ENCODE measurements around the gene SLC25A6.

The SLC25A6 gene

GRCh38 chrX:1391707-1392375, at the start of gene SLC25A6:
SLC25A6 (minus strand) TSS chrX:1392113; CDS start chrX:1392009, 104 bp downstream.
- peak; percentile 84 for DNase-seq (ENCODE audit: low read depth)

GRCh38 chrX:1440506-1440905, 48.6 kb upstream of the SLC25A6 start:
- no peak for DNase-seq (ENCODE audit: low read depth)
- no peak for TF ChIP-seq CTCF (IDR thresholded peaks at IDR 0.05; ENCODE audit: control insufficient read depth, extremely low read depth, insufficient read depth)
- H3K4me3 ChIP-seq (ENCODE audit: low read depth, low read length): no peak overlapping the region

More at GRCh38 chrX:1391707-1392375, at the start of gene SLC25A6:
- peak within 1 kb of the TSS; percentile 77 for H3K4me3 ChIP-seq (ENCODE audit: low read depth, low read length)
- TF ChIP-seq CTCF (IDR thresholded peaks at IDR 0.05; ENCODE audit: control insufficient read depth, extremely low read depth, insufficient read depth): no peak

GRCh38 chrX:1435241-1435895, 43.5 kb upstream of the SLC25A6 start:
- no peak for DNase-seq (ENCODE audit: low read depth)
- H3K4me3 ChIP-seq (ENCODE audit: low read depth, low read length): no peak overlapping the region
- no peak for TF ChIP-seq CTCF (IDR thresholded peaks at IDR 0.05; ENCODE audit: control insufficient read depth, extremely low read depth, insufficient read depth)

- no peak overlapping the region for H3K4me3 ChIP-seq (ENCODE audit: low read depth, low read length)
- no peak for DNase-seq (ENCODE audit: low read depth)
- no peak for TF ChIP-seq CTCF (IDR thresholded peaks at IDR 0.05; ENCODE audit: control insufficient read depth, extremely low read depth, insufficient read depth)
Measured at GRCh38 chrX:1434871-1435240, 42.9 kb upstream of the SLC25A6 start.

- no peak for TF ChIP-seq CTCF (IDR thresholded peaks at IDR 0.05; ENCODE audit: control insufficient read depth, extremely low read depth, insufficient read depth)
- DNase-seq (ENCODE audit: low read depth): no peak
- H3K4me3 ChIP-seq (ENCODE audit: low read depth, low read length): no peak overlapping the region
Measured at GRCh38 chrX:1433646-1434357, 41.9 kb upstream of the SLC25A6 start.

- DNase-seq (ENCODE audit: low read depth): no peak
- TF ChIP-seq CTCF (IDR thresholded peaks at IDR 0.05; ENCODE audit: control insufficient read depth, extremely low read depth, insufficient read depth): no peak
- H3K4me3 ChIP-seq (ENCODE audit: low read depth, low read length): no peak overlapping the region
Measured at GRCh38 chrX:1430451-1430850, 38.5 kb upstream of the SLC25A6 start.

Data from LNCaP clone FGC (cell line).